Measurements from ENCODE around the gene PDE6B. TPM values are rescaled to one million over a fixed set of nuclear protein-coding genes. Genes with fewer than 3 reads are reported as not detected.
A peak's percentile ranks its signal among the peaks of the same experiment; 100 is the strongest.
"Not testable (repeated sequence)": the region's sequence is repeated elsewhere in the genome, so short reads cannot be mapped to it uniquely, and the experiment has no call there.

Gene PDE6B
- total RNA-seq, 1 donor from 2014 or later = 1.7 TPM

GRCh38 chr4:632926-633325 lies 7.6 kb downstream of the PDE6B start:
- DNase-seq (ENCODE audit: missing footprints) = peak; percentile 37
- intact Hi-C loops (cut with DNase I) = no loop called here

GRCh38 chr4:633406-633805 lies 8.0 kb downstream of the PDE6B start:
- no peak for ATAC-seq
- intact Hi-C loops (cut with DNase I) = no loop called here
- peak; percentile 23 for DNase-seq (ENCODE audit: missing footprints)

More at GRCh38 chr4:632926-633325, 7.6 kb downstream of the PDE6B start:
- ATAC-seq = no peak

GRCh38 chr4:633976-634598 lies 8.7 kb downstream of the PDE6B start:
- ATAC-seq = no peak
- peak; percentile 56 for DNase-seq (ENCODE audit: missing footprints)
- intact Hi-C loops (cut with DNase I) = no loop called here

- intact Hi-C loops (cut with DNase I) = no loop called here
- ATAC-seq (no peak), DNase-seq (ENCODE audit: missing footprints) (peak; percentile 34)
Measured at GRCh38 chr4:634599-634985, 9.2 kb downstream of the PDE6B start.

- intact Hi-C loops (cut with DNase I); ATAC-seq: not testable (repeated sequence)
- peak; percentile 45 for DNase-seq (ENCODE audit: missing footprints)
Measured at GRCh38 chr4:635066-635835, 9.9 kb downstream of the PDE6B start.

GRCh38 chr4:635851-636627 lies 10.7 kb downstream of the PDE6B start:
- ATAC-seq (no peak), DNase-seq (ENCODE audit: missing footprints) (peak; percentile 48)
- intact Hi-C loops (cut with DNase I) = no loop called here

GRCh38 chr4:636628-637159 lies 11.3 kb downstream of the PDE6B start:
- ATAC-seq = no peak
- DNase-seq (ENCODE audit: missing footprints) = no peak
- intact Hi-C loops (cut with DNase I) = no loop called here

- ATAC-seq = no peak
- intact Hi-C loops (cut with DNase I) = no loop called here
- DNase-seq (ENCODE audit: missing footprints) = peak; percentile 9
Measured at GRCh38 chr4:637536-638280, 12.3 kb downstream of the PDE6B start.

- intact Hi-C loops (cut with DNase I); DNase-seq (ENCODE audit: missing footprints); ATAC-seq: not testable (repeated sequence)
Measured at GRCh38 chr4:642366-642765, 17.0 kb downstream of the PDE6B start.

GRCh38 chr4:646460-646859 lies 21.1 kb downstream of the PDE6B start:
- intact Hi-C loops (cut with DNase I) = no loop called here
- ATAC-seq (no peak), DNase-seq (ENCODE audit: missing footprints) (peak; percentile 39)

GRCh38 chr4:647481-647880 lies 22.1 kb downstream of the PDE6B start:
- DNase-seq (ENCODE audit: missing footprints) = peak; percentile 17
- no peak for ATAC-seq
- intact Hi-C loops (cut with DNase I) = no loop called here

- ATAC-seq (no peak), DNase-seq (ENCODE audit: missing footprints) (peak; percentile 50)
- intact Hi-C loops (cut with DNase I) = no loop called here
Measured at GRCh38 chr4:648579-649292, 23.4 kb downstream of the PDE6B start.

- DNase-seq (ENCODE audit: missing footprints) = peak; percentile 23
- intact Hi-C loops (cut with DNase I) = no loop called here
Measured at GRCh38 chr4:649293-649625, 23.9 kb downstream of the PDE6B start.

GRCh38 chr4:649751-650310 lies 24.5 kb downstream of the PDE6B start:
- intact Hi-C loops (cut with DNase I) = no loop called here
- DNase-seq (ENCODE audit: missing footprints) (peak; percentile 25), ATAC-seq (no peak)

More at GRCh38 chr4:649293-649625, 23.9 kb downstream of the PDE6B start:
- ATAC-seq = no peak

GRCh38 chr4:650461-650860 lies 25.1 kb downstream of the PDE6B start:
- intact Hi-C loops (cut with DNase I) = no loop called here
- DNase-seq (ENCODE audit: missing footprints) = peak; percentile 25
- no peak for ATAC-seq

- intact Hi-C loops (cut with DNase I) = no loop called here
- ATAC-seq = no peak
- peak; percentile 41 for DNase-seq (ENCODE audit: missing footprints)
Measured at GRCh38 chr4:650951-651883, 25.8 kb downstream of the PDE6B start.

Measured in Right ventricle myocardium inferior (tissue), 1 donor.